Gastrocnemius medialis (tissue), 4 donors: Measurements from ENCODE around the gene LZTS2.

Experiments used
- POLR2A ChIP-seq, 2 donors: fragments of 450-650 bp; IDR thresholded peaks; one replicate each; pipeline ENCODE4 v1.6.1; 2017; ENCODE audit warnings: antibody characterized with exemption in 2 of 2, mild to moderate bottlenecking in 2 of 2, moderate library complexity in 2 of 2
- TF ChIP-seq, protein P1 (sequence below), 5 experiments: fragments of 450-650 bp in 3 of 5; fragments of 200-600 bp in 2 of 5; sonication (generic) in 2 of 5; IDR thresholded peaks in 4 of 5; conservative IDR thresholded peaks in 1 of 5; 1 replicate in 4 of 5; 2 replicates in 1 of 5; pipeline ENCODE4 v1.5.1; 2016 to 2019; ENCODE audit warnings: antibody characterized with exemption in 5 of 5, mild to moderate bottlenecking in 3 of 5, moderate library complexity in 3 of 5

- TF ChIP-seq, protein P1, sequence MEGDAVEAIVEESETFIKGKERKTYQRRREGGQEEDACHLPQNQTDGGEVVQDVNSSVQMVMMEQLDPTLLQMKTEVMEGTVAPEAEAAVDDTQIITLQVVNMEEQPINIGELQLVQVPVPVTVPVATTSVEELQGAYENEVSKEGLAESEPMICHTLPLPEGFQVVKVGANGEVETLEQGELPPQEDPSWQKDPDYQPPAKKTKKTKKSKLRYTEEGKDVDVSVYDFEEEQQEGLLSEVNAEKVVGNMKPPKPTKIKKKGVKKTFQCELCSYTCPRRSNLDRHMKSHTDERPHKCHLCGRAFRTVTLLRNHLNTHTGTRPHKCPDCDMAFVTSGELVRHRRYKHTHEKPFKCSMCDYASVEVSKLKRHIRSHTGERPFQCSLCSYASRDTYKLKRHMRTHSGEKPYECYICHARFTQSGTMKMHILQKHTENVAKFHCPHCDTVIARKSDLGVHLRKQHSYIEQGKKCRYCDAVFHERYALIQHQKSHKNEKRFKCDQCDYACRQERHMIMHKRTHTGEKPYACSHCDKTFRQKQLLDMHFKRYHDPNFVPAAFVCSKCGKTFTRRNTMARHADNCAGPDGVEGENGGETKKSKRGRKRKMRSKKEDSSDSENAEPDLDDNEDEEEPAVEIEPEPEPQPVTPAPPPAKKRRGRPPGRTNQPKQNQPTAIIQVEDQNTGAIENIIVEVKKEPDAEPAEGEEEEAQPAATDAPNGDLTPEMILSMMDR (IDR thresholded peaks at IDR 0.05 in 4 of 5, conservative IDR thresholded peaks at IDR 0.05 in 1 of 5), result no peak
- TF ChIP-seq POLR2A (IDR thresholded peaks at IDR 0.05), result no peak
Measured at GRCh38 chr10:101040851-101041250, 41.2 kb downstream of the LZTS2 start.
